Neural cell (in vitro differentiated cells): ENCODE measurements around the gene KRTAP1-5. TPM values are rescaled to one million over a fixed set of nuclear protein-coding genes. Genes with fewer than 3 reads are reported as not detected.

Source experiments
- H2AFZ ChIP-seq: fragments of 200-600, 300-800 bp; sonication (generic), shearing (Covaris generic); 2 replicates; pipeline ENCODE4 v1.6.0; 2014; ENCODE audit warnings: low read depth, mild to moderate bottlenecking, antibody characterized with exemption, low read length, moderate library complexity
- H3F3A ChIP-seq: fragments of 200-600 bp; shearing (Covaris generic); 2 replicates; pipeline ENCODE4 v1.6.1; 2016; ENCODE audit warnings: mild to moderate bottlenecking, moderate library complexity, mixed read lengths, antibody characterized with exemption, low read length; ENCODE audit not compliant: insufficient read depth, poor library complexity, severe bottlenecking
- H3K27ac ChIP-seq: fragments of 200-600, 300-800 bp; sonication (generic), shearing (Covaris generic); 2 replicates; pipeline ENCODE4 v1.5.1; 2014; ENCODE audit warnings: mild to moderate bottlenecking, low read length, moderate library complexity
- H3K27me3 ChIP-seq: fragments of 300-800, 200-600 bp; sonication (generic), shearing (Covaris generic); 2 replicates; pipeline ENCODE4 v1.6.0; 2014; ENCODE audit warnings: mild to moderate bottlenecking, low read depth, low read length, moderate library complexity; ENCODE audit not compliant: insufficient read depth
- H3K36me3 ChIP-seq: fragments of 300-800, 200-600 bp; sonication (generic), shearing (Covaris generic); 2 replicates; pipeline ENCODE4 v1.5.1; 2014; ENCODE audit warnings: mild to moderate bottlenecking, antibody characterized with exemption, low read length, moderate library complexity; ENCODE audit not compliant: insufficient read depth
- H3K4me2 ChIP-seq: fragments of 300-800, 200-600 bp; sonication (generic), shearing (Covaris generic); 2 replicates; pipeline ENCODE4 v1.6.0; 2014; ENCODE audit warnings: mild to moderate bottlenecking, low read length
- H3K4me3 ChIP-seq: fragments of 300-800, 200-600 bp; sonication (generic), shearing (Covaris generic); 2 replicates; pipeline ENCODE4 v1.5.1; 2014; ENCODE audit warnings: mild to moderate bottlenecking, low read length, moderate library complexity
- H3K79me2 ChIP-seq: fragments of 200-600 bp; shearing (Covaris generic); replicated peaks from 2 replicates; pipeline ENCODE4 v1.6.0; 2014; ENCODE audit warnings: mild to moderate bottlenecking, low read length, moderate library complexity; ENCODE audit not compliant: insufficient read depth
- H3K9ac ChIP-seq: fragments of 300-800, 200-600 bp; sonication (generic), shearing (Covaris generic); 2 replicates; pipeline ENCODE4 v1.6.1; 2016; ENCODE audit warnings: mild to moderate bottlenecking, low read length, mixed read lengths
- H3K9me2 ChIP-seq: fragments of 200-600 bp; shearing (Covaris generic); 2 replicates; pipeline ENCODE4 v1.6.1; 2016; ENCODE audit warnings: mild to moderate bottlenecking, low read length, mixed read lengths; ENCODE audit not compliant: insufficient read depth
- H3K9me3 ChIP-seq: fragments of 200-600, 300-800 bp; sonication (generic), shearing (Covaris generic); 2 replicates; pipeline ENCODE4 v1.6.1; 2016; ENCODE audit warnings: mild to moderate bottlenecking, mixed run types, low read length, moderate library complexity, mixed read lengths
- H4K20me1 ChIP-seq: fragments of 200-600 bp; shearing (Covaris generic); 2 replicates; pipeline ENCODE4 v1.6.1; 2016; ENCODE audit warnings: mild to moderate bottlenecking, mixed run types; ENCODE audit not compliant: insufficient read depth
- CTCF ChIP-seq: fragments of 450-650 bp; IDR thresholded peaks from 2 replicates; pipeline ENCODE4 v1.5.1; 2014; ENCODE audit warnings: antibody characterized with exemption, mild to moderate bottlenecking, moderate library complexity; ENCODE audit not compliant: poor library complexity, severe bottlenecking
- EP300 ChIP-seq: fragments of 450-650 bp; conservative IDR thresholded peaks from 2 replicates; pipeline ENCODE4 v1.6.1; 2014; ENCODE audit warnings: antibody characterized with exemption, mild to moderate bottlenecking, moderate library complexity; ENCODE audit not compliant: poor library complexity, severe bottlenecking
- MXI1 ChIP-seq: fragments of 450-650 bp; conservative IDR thresholded peaks from 2 replicates; pipeline ENCODE4 v1.6.1; 2014; ENCODE audit warnings: antibody characterized with exemption, mild to moderate bottlenecking; ENCODE audit not compliant: poor library complexity, severe bottlenecking
- POLR2AphosphoS5 ChIP-seq: IDR thresholded peaks from 2 replicates; pipeline ENCODE4 v1.6.1; 2012
- RAD21 ChIP-seq: fragments of 450-650 bp; conservative IDR thresholded peaks from 2 replicates; pipeline ENCODE4 v1.6.1; 2014; ENCODE audit warnings: antibody characterized with exemption, mild to moderate bottlenecking, moderate library complexity
- SMC3 ChIP-seq: fragments of 450-650 bp; conservative IDR thresholded peaks from 2 replicates; pipeline ENCODE4 v1.6.1; 2014; ENCODE audit warnings: antibody characterized with exemption, mild to moderate bottlenecking, moderate library complexity; ENCODE audit not compliant: poor library complexity
- TAF1 ChIP-seq: IDR thresholded peaks from 2 replicates; pipeline ENCODE4 v1.6.1; 2012; ENCODE audit warnings: low read depth
- polyA plus RNA-seq: library from polyadenylated mRNA; depleted of rRNA; stranded (reverse); fragments of >200 nt; gene quantifications from 2 replicates; pipeline ENCODE4 v1.2.3, GENCODE V29; 2014
- TF ChIP-seq, protein P1 (sequence below): IDR thresholded peaks from 2 replicates; pipeline ENCODE4 v1.6.1; 2012; ENCODE audit warnings: borderline replicate concordance

Gene KRTAP1-5
- polyA plus RNA-seq, 1 donor from 2014 or later, result not detected

GRCh38 chr17:41009301-41009760, 17.7 kb downstream of the KRTAP1-5 start:
- no peak for TF ChIP-seq POLR2AphosphoS5
- TF ChIP-seq, protein P1, sequence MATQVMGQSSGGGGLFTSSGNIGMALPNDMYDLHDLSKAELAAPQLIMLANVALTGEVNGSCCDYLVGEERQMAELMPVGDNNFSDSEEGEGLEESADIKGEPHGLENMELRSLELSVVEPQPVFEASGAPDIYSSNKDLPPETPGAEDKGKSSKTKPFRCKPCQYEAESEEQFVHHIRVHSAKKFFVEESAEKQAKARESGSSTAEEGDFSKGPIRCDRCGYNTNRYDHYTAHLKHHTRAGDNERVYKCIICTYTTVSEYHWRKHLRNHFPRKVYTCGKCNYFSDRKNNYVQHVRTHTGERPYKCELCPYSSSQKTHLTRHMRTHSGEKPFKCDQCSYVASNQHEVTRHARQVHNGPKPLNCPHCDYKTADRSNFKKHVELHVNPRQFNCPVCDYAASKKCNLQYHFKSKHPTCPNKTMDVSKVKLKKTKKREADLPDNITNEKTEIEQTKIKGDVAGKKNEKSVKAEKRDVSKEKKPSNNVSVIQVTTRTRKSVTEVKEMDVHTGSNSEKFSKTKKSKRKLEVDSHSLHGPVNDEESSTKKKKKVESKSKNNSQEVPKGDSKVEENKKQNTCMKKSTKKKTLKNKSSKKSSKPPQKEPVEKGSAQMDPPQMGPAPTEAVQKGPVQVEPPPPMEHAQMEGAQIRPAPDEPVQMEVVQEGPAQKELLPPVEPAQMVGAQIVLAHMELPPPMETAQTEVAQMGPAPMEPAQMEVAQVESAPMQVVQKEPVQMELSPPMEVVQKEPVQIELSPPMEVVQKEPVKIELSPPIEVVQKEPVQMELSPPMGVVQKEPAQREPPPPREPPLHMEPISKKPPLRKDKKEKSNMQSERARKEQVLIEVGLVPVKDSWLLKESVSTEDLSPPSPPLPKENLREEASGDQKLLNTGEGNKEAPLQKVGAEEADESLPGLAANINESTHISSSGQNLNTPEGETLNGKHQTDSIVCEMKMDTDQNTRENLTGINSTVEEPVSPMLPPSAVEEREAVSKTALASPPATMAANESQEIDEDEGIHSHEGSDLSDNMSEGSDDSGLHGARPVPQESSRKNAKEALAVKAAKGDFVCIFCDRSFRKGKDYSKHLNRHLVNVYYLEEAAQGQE, result no peak
- no peaks in the 10 kb centered on the region for H4K20me1 ChIP-seq
- no peak overlapping the region for H3K27ac ChIP-seq
- H3K9me2 ChIP-seq, result no peaks in the 10 kb centered on the region
- H3K79me2 ChIP-seq, result no peaks in the 10 kb centered on the region
- no peak overlapping the region for H2AFZ ChIP-seq
- no peak overlapping the region for H3K4me3 ChIP-seq
- no peaks in the 10 kb centered on the region for H3K27me3 ChIP-seq
- no peaks in the 10 kb centered on the region for H3K36me3 ChIP-seq
- no peak overlapping the region for H3K4me2 ChIP-seq
- no peaks in the 10 kb centered on the region for H3K9me3 ChIP-seq
- no peak overlapping the region for H3K9ac ChIP-seq
- H3F3A ChIP-seq, result no peaks in the 10 kb centered on the region

DNA sequence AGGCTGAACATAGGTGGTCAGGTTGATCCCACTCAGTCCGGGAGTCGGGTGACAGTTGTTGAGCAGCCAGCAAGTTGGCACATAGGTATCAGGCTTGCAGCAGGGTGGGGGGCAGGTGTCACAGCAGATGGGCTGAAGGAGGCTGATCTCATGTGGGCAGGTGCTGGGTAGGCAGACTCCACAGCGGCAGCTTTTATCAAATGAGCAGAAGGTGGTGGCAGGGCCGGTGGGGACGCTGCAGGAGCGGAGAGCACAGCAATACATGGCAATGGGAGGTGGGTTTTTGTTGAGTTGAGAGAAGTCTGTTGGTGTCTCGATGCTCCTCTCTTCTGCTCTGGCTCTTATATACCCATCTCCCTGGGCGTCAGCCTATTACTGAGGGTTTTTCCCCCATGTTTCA, 18.2 kb downstream of the KRTAP1-5 start, which contains the start of gene KRTAP3-1:
KRTAP3-1 (minus strand) TSS at position 318 of the 400 bp plus-strand sequence; CDS start at position 264, 54 bp downstream.
- Histone ChIP-seq H3K36me3 (no peaks in the 10 kb centered on the region), H3K4me3 (no peak within 1 kb of the TSS), H3K27me3 (no peaks in the 10 kb centered on the region), H4K20me1 (no peaks in the 10 kb centered on the region), H3K9me3 (no peaks in the 10 kb centered on the region), H3K9ac (no peak within 1 kb of the TSS), H2AFZ (no peak within 1 kb of the TSS), H3F3A (no peaks in the 10 kb centered on the region), H3K27ac (no peak within 1 kb of the TSS), H3K79me2 (no peaks in the 10 kb centered on the region), H3K4me2 (no peak within 1 kb of the TSS), H3K9me2 (no peaks in the 10 kb centered on the region)
- TF ChIP-seq TAF1, result no peak
- TF ChIP-seq MXI1, result no peak
- no peak for TF ChIP-seq EP300
- TF ChIP-seq RAD21, result no peak
- no peak for TF ChIP-seq POLR2AphosphoS5
- TF ChIP-seq SMC3, result no peak

- Histone ChIP-seq H3K9me2 (no peaks in the 10 kb centered on the region), H3K27ac (no peak overlapping the region), H4K20me1 (no peaks in the 10 kb centered on the region), H3K4me3 (no peak overlapping the region), H3F3A (no peaks in the 10 kb centered on the region), H3K36me3 (no peaks in the 10 kb centered on the region), H3K27me3 (no peaks in the 10 kb centered on the region), H3K9me3 (no peaks in the 10 kb centered on the region), H3K9ac (no peak overlapping the region), H3K4me2 (no peak overlapping the region), H3K79me2 (no peaks in the 10 kb centered on the region), H2AFZ (no peak overlapping the region)
- TF ChIP-seq MXI1 (no peak), CTCF (no peak), SMC3 (no peak), RAD21 (no peak), TAF1 (no peak)
- TF ChIP-seq, protein P1, result no peak
Observed at GRCh38 chr17:41004397-41004796, 22.6 kb downstream of the KRTAP1-5 start.
